Neuronal stem cell (in vitro differentiated cells): ENCODE measurements around the gene PPP1R13L.
A peak's percentile ranks its signal among the peaks of the same experiment; 100 is the strongest.
"Not testable (repeated sequence)": the region's sequence is repeated elsewhere in the genome, so short reads cannot be mapped to it uniquely, and the experiment has no call there.

Experiments
- DNase-seq: peaks from one replicate; pipeline ENCODE4 v3.0.0-alpha.2; 2013; ENCODE audit warnings: low spot score
- H2AFZ ChIP-seq: one replicate; pipeline ENCODE4 v1.6.1; 2013; ENCODE audit warnings: mild to moderate bottlenecking, low read length, inconsistent platforms
- H2AK5ac ChIP-seq: 2 replicates; pipeline ENCODE4 v1.6.1; 2013; ENCODE audit warnings: low read depth, mild to moderate bottlenecking, inconsistent platforms, low read length, moderate library complexity, mixed read lengths
- H2BK120ac ChIP-seq: 2 replicates; pipeline ENCODE4 v1.6.1; 2013; ENCODE audit warnings: low read depth, mild to moderate bottlenecking, inconsistent platforms, low read length, moderate library complexity, mixed read lengths
- H2BK12ac ChIP-seq: one replicate; pipeline ENCODE4 v1.6.1; 2013; ENCODE audit warnings: low read length, inconsistent platforms
- H2BK15ac ChIP-seq: 2 replicates; pipeline ENCODE4 v1.6.1; 2013; ENCODE audit warnings: mild to moderate bottlenecking, low read length, inconsistent platforms, mixed read lengths
- H2BK5ac ChIP-seq: one replicate; pipeline ENCODE4 v1.6.1; 2013; ENCODE audit warnings: inconsistent platforms, mild to moderate bottlenecking, low read length, moderate library complexity
- H3K14ac ChIP-seq: one replicate; pipeline ENCODE4 v1.6.1; 2013; ENCODE audit warnings: low read length, inconsistent platforms
- H3K18ac ChIP-seq: 2 replicates; pipeline ENCODE4 v1.6.1; 2013; ENCODE audit warnings: low read length, inconsistent platforms
- H3K23ac ChIP-seq: 2 replicates; pipeline ENCODE4 v1.6.1; 2013; ENCODE audit warnings: low read depth, mild to moderate bottlenecking, mixed read lengths, low read length, inconsistent platforms; ENCODE audit not compliant: poor library complexity
- H3K27ac ChIP-seq: replicated peaks from 3 replicates; pipeline ENCODE4 v1.5.1; 2013; ENCODE audit warnings: low read length, inconsistent platforms
- H3K27me3 ChIP-seq, 3 experiments: 2 replicates each; pipeline ENCODE4 v1.6.1; 2013; ENCODE audit warnings: low read length in 3 of 3, mild to moderate bottlenecking in 2 of 3, inconsistent platforms in 1 of 3, low read depth in 1 of 3, mixed read lengths in 1 of 3, moderate library complexity in 1 of 3; ENCODE audit not compliant: control insufficient read depth in 3 of 3, insufficient read depth in 3 of 3
- H3K36me3 ChIP-seq, 2 donors: replicated peaks in 1 of 2; 2 replicates each; pipeline ENCODE4 v1.6.1; 2013; ENCODE audit warnings: low read length in 2 of 2; ENCODE audit not compliant: control insufficient read depth in 2 of 2, insufficient read depth in 2 of 2
- H3K4ac ChIP-seq: 2 replicates; pipeline ENCODE4 v1.6.1; 2013; ENCODE audit warnings: inconsistent platforms, mild to moderate bottlenecking, low read length, moderate library complexity
- H3K4me1 ChIP-seq, 2 donors: 1 replicate in 1 of 2; 2 replicates in 1 of 2; pipeline ENCODE4 v1.6.1; 2013; ENCODE audit warnings: low read length in 2 of 2, low read depth in 1 of 2; ENCODE audit not compliant: control insufficient read depth in 2 of 2, insufficient read depth in 1 of 2
- H3K4me2 ChIP-seq: one replicate; pipeline ENCODE4 v1.6.1; 2013; ENCODE audit warnings: mild to moderate bottlenecking, low read length, inconsistent platforms; ENCODE audit not compliant: insufficient read depth, poor library complexity, severe bottlenecking
- H3K4me3 ChIP-seq, 2 donors: 2 replicates each; pipeline ENCODE4 v1.5.1; 2013; ENCODE audit warnings: low read length in 2 of 2, mild to moderate bottlenecking in 2 of 2, inconsistent platforms in 1 of 2, moderate library complexity in 1 of 2
- H3K79me1 ChIP-seq: one replicate; pipeline ENCODE4 v1.6.1; 2013; ENCODE audit warnings: low read depth, mild to moderate bottlenecking, inconsistent platforms, low read length, moderate library complexity
- H3K9ac ChIP-seq: one replicate; pipeline ENCODE4 v1.6.1; 2013; ENCODE audit warnings: mild to moderate bottlenecking, low read depth, low read length, inconsistent platforms; ENCODE audit not compliant: poor library complexity
- H3K9me3 ChIP-seq, 2 donors: replicated peaks in 1 of 2; 2 replicates each; pipeline versions ENCODE3 to v1.6.1; 2013; ENCODE audit warnings: low read length in 2 of 2, mild to moderate bottlenecking in 2 of 2, inconsistent platforms in 1 of 2, low read depth in 1 of 2, mixed read lengths in 1 of 2, moderate library complexity in 1 of 2; ENCODE audit not compliant: control insufficient read depth in 2 of 2, insufficient read depth in 1 of 2
- H4K8ac ChIP-seq: one replicate; pipeline ENCODE4 v1.6.1; 2013; ENCODE audit warnings: low read depth, mild to moderate bottlenecking, inconsistent platforms, low read length, moderate library complexity
- H4K91ac ChIP-seq: one replicate; pipeline ENCODE4 v1.6.1; 2013; ENCODE audit warnings: low read length, low read depth, mild to moderate bottlenecking, inconsistent platforms; ENCODE audit not compliant: poor library complexity
- WGBS, 2 donors: extraction: QIAGEN DNeasy Blood & Tissue Kit; methylation state at CpG; one replicate each; pipeline ENCODE4 v1.1.7; 2013; ENCODE audit warnings: missing lambda C conversion rate in 2 of 2, mixed read lengths in 1 of 2; ENCODE audit not compliant: insufficient read length in 2 of 2, insufficient replicate concordance in 1 of 2; ENCODE audit errors: extremely low coverage in 2 of 2; 5-methylcytosine and 5-hydroxymethylcytosine counted together

Gene PPP1R13L

GRCh38 chr19:45409557-45409920 lies 4.7 kb upstream of the PPP1R13L start:
- no peak overlapping the region for H3K18ac ChIP-seq
- H3K9me3 ChIP-seq = no peaks in the 10 kb centered on the region
- H2BK120ac ChIP-seq = no peak overlapping the region
- no peak overlapping the region for H3K4ac ChIP-seq
- H3K4me3 ChIP-seq = no peak overlapping the region
- H3K14ac ChIP-seq = no peak overlapping the region
- H3K4me2 ChIP-seq = no peak overlapping the region
- H3K36me3 ChIP-seq = peaks cover 12 to 54% of the 10 kb centered on the region in 2 donors
- peaks cover 2% of the 10 kb centered on the region for H3K79me1 ChIP-seq
- no peak overlapping the region for H2AFZ ChIP-seq
- peaks cover 4 to 7% of the 10 kb centered on the region in 2 donors for H3K4me1 ChIP-seq
- H3K9ac ChIP-seq = no peak overlapping the region
- H2BK15ac ChIP-seq = no peak overlapping the region
- H2BK12ac ChIP-seq = no peak overlapping the region
- no CpG with 5 or more reads among the region's 4 CpGs for WGBS, 2 donors
- no peak overlapping the region for H4K91ac ChIP-seq
- H2BK5ac ChIP-seq = no peak overlapping the region
- H3K27me3 ChIP-seq = peaks cover 2 to 6% (median 4%) of the 10 kb centered on the region in 3 experiments
- H3K27ac ChIP-seq = no peak overlapping the region
- H4K8ac ChIP-seq = no peak overlapping the region
- no peak overlapping the region for H2AK5ac ChIP-seq
- no peak overlapping the region for H3K23ac ChIP-seq
- DNase-seq = no peak

GRCh38 chr19:45408830-45409556 lies 4.1 kb upstream of the PPP1R13L start:
- no peak overlapping the region for H3K18ac ChIP-seq
- H2BK15ac ChIP-seq = no peak overlapping the region
- H4K8ac ChIP-seq = no peak overlapping the region
- H3K4me1 ChIP-seq = peaks cover 7 to 8% of the 10 kb centered on the region in 2 donors
- H3K23ac ChIP-seq = no peak overlapping the region
- H3K14ac ChIP-seq = no peak overlapping the region
- H4K91ac ChIP-seq = no peak overlapping the region
- no peak overlapping the region for H2BK120ac ChIP-seq
- peaks cover 2% of the 10 kb centered on the region for H3K79me1 ChIP-seq
- no peak for DNase-seq
- H3K27me3 ChIP-seq = peaks cover 6 to 11% (median 10%) of the 10 kb centered on the region in 3 experiments
- no peak overlapping the region for H2BK12ac ChIP-seq
- H3K4ac ChIP-seq = no peak overlapping the region
- no peak overlapping the region for H3K4me3 ChIP-seq
- H3K9me3 ChIP-seq = no peaks in the 10 kb centered on the region
- no peak overlapping the region for H3K27ac ChIP-seq
- H2BK5ac ChIP-seq = no peak overlapping the region
- H3K9ac ChIP-seq = no peak overlapping the region
- H2AFZ ChIP-seq = no peak overlapping the region
- peaks cover 9 to 49% of the 10 kb centered on the region in 2 donors for H3K36me3 ChIP-seq
- WGBS, 2 donors = no CpG with 5 or more reads among the region's 15 CpGs
- no peak overlapping the region for H3K4me2 ChIP-seq
- H2AK5ac ChIP-seq = no peak overlapping the region

- H2BK15ac ChIP-seq = no peak overlapping the region
- H3K79me1 ChIP-seq = peaks cover 2% of the 10 kb centered on the region
These were observed 3.3 kb upstream of the PPP1R13L start for GRCh38 chr19:45408121-45408520.

GRCh38 chr19:45407585-45407984 lies 2.7 kb upstream of the PPP1R13L start:
- not testable (repeated sequence) for DNase-seq, H3K4ac ChIP-seq, H3K4me2 ChIP-seq, H2BK12ac ChIP-seq, H2BK120ac ChIP-seq, H3K9ac ChIP-seq, H3K27ac ChIP-seq, H2BK5ac ChIP-seq, H4K91ac ChIP-seq, H2BK15ac ChIP-seq, H3K23ac ChIP-seq, H2AFZ ChIP-seq, H2AK5ac ChIP-seq, H4K8ac ChIP-seq, H3K14ac ChIP-seq, H3K79me1 ChIP-seq, H3K9me3 ChIP-seq, H3K18ac ChIP-seq
- no CpG with 5 or more reads among the region's 5 CpGs for WGBS, 2 donors
- peaks cover 4 to 35% of the 10 kb centered on the region in 2 donors for H3K36me3 ChIP-seq
- H3K4me3 ChIP-seq = peak overlapping the region in 1 of 2 donors; percentile 58
- peaks cover 6 to 25% (median 18%) of the 10 kb centered on the region in 3 experiments for H3K27me3 ChIP-seq
- peaks cover 12 to 20% of the 10 kb centered on the region in 2 donors for H3K4me1 ChIP-seq

More at GRCh38 chr19:45408121-45408520, 3.3 kb upstream of the PPP1R13L start:
- no peak overlapping the region for H4K8ac ChIP-seq
- H3K14ac ChIP-seq = no peak overlapping the region
- peaks cover 4 to 40% of the 10 kb centered on the region in 2 donors for H3K36me3 ChIP-seq
- no peak overlapping the region for H2AK5ac ChIP-seq
- H3K27ac ChIP-seq = no peak overlapping the region
- no peak overlapping the region for H3K18ac ChIP-seq
- no peak overlapping the region for H3K9ac ChIP-seq
- H2AFZ ChIP-seq = no peak overlapping the region
- no peak overlapping the region for H2BK5ac ChIP-seq
- no peak overlapping the region for H2BK12ac ChIP-seq
- H3K23ac ChIP-seq = no peak overlapping the region
- no peak for DNase-seq
- H3K4ac ChIP-seq = no peak overlapping the region
- H3K4me2 ChIP-seq = no peak overlapping the region
- H2BK120ac ChIP-seq = no peak overlapping the region
- no CpG with 5 or more reads among the region's 8 CpGs for WGBS, 2 donors
- peaks cover 12 to 16% of the 10 kb centered on the region in 2 donors for H3K4me1 ChIP-seq
- H3K4me3 ChIP-seq = no peak overlapping the region
- H3K27me3 ChIP-seq = peaks cover 6 to 20% (median 18%) of the 10 kb centered on the region in 3 experiments
- H4K91ac ChIP-seq = no peak overlapping the region
- no peaks in the 10 kb centered on the region for H3K9me3 ChIP-seq
